HepG2 (cell line): ENCODE measurements around the gene RPL23. TPM values are rescaled to one million over a fixed set of nuclear protein-coding genes. Genes with fewer than 3 reads are reported as not detected.

Experiments used
- KIAA2018 ChIP-seq: sonication (generic); formaldehyde crosslinking; IDR thresholded peaks from 2 replicates; pipeline ENCODE4 v1.5.0; 2020; ENCODE audit warnings: mild to moderate bottlenecking, missing genetic modification reagents, borderline replicate concordance
- MED1 ChIP-seq: sonication (generic); formaldehyde crosslinking; IDR thresholded peaks from 2 replicates; pipeline ENCODE4 v1.4.0; 2020; ENCODE audit warnings: missing genetic modification reagents
- PCBP1 ChIP-seq: fragments of 200-400 bp; formaldehyde crosslinking; IDR thresholded peaks from 2 replicates; pipeline ENCODE4 v1.6.1; 2017; ENCODE audit warnings: mild to moderate bottlenecking, low read depth, low read length, borderline replicate concordance
- REXO4 ChIP-seq: sonication (generic); formaldehyde crosslinking; IDR thresholded peaks from 2 replicates; pipeline ENCODE4 v1.8.0; 2022; ENCODE audit warnings: missing genetic modification reagents, mild to moderate bottlenecking, borderline replicate concordance
- STAG1 ChIP-seq: sonication (generic); formaldehyde crosslinking; IDR thresholded peaks from 2 replicates; pipeline ENCODE4 v1.4.0; 2020; ENCODE audit warnings: missing genetic modification reagents
- ZNF362 ChIP-seq: sonication (generic); formaldehyde crosslinking; IDR thresholded peaks from 2 replicates; pipeline ENCODE4 v1.4.0; 2020; ENCODE audit warnings: missing genetic modification reagents, mild to moderate bottlenecking, borderline replicate concordance
- ZNF513 ChIP-seq: sonication (generic); formaldehyde crosslinking; conservative IDR thresholded peaks from 2 replicates; pipeline ENCODE4 v1.5.0; 2020; ENCODE audit warnings: missing genetic modification reagents
- ZSCAN5A ChIP-seq: sonication (generic); formaldehyde crosslinking; IDR thresholded peaks from 2 replicates; pipeline ENCODE4 v1.8.0; 2022; ENCODE audit warnings: mild to moderate bottlenecking, missing genetic modification reagents, borderline replicate concordance
- polyA plus RNA-seq, 8 experiments: library from polyadenylated mRNA; depleted of rRNA in 3 of 8; stranded (reverse) in 7 of 8; unstranded in 1 of 8; fragments of >200 nt; fragmentation: Illumina TruSeq in 4 of 8; extraction: Trizol in 4 of 8; gene quantifications; 2 replicates each; pipeline versions ENCODE4 v1.2.1 to v1.2.3, GENCODE V29; 2011 to 2016; ENCODE audit warnings: low read depth in 4 of 8, missing spikeins in 1 of 8, mixed read lengths in 1 of 8; ENCODE audit not compliant: insufficient read depth in 1 of 8
- total RNA-seq, 5 experiments: library from RNA; depleted of rRNA; stranded (reverse); fragments of >200 nt; fragmentation: Illumina TruSeq; extraction: Trizol; gene quantifications; 2 replicates each; pipeline ENCODE4 v1.2.3, GENCODE V29; 2016; ENCODE audit warnings: low read depth in 1 of 5
- TF ChIP-seq, protein P1 (sequence below): sonication (generic); formaldehyde crosslinking; IDR thresholded peaks from 2 replicates; pipeline ENCODE4 v1.4.0; 2020; ENCODE audit warnings: mild to moderate bottlenecking, missing genetic modification reagents
- TF ChIP-seq, protein P2 (sequence below): sonication (generic); formaldehyde crosslinking; IDR thresholded peaks from 2 replicates; pipeline ENCODE4 v1.5.0; 2020; ENCODE audit warnings: missing genetic modification reagents
- TF ChIP-seq, protein P3 (sequence below): IDR thresholded peaks from 2 replicates; pipeline ENCODE4 v1.6.1; 2016; ENCODE audit warnings: missing genetic modification reagents, missing compliant biosample characterization

RPL23 gene
- total and polyA plus RNA-seq, 2 of the 13 experiments (the other 11 are each of a cell fraction or from before 2014, with no cell fraction given) = 2,790 to 4,860 TPM

DNA sequence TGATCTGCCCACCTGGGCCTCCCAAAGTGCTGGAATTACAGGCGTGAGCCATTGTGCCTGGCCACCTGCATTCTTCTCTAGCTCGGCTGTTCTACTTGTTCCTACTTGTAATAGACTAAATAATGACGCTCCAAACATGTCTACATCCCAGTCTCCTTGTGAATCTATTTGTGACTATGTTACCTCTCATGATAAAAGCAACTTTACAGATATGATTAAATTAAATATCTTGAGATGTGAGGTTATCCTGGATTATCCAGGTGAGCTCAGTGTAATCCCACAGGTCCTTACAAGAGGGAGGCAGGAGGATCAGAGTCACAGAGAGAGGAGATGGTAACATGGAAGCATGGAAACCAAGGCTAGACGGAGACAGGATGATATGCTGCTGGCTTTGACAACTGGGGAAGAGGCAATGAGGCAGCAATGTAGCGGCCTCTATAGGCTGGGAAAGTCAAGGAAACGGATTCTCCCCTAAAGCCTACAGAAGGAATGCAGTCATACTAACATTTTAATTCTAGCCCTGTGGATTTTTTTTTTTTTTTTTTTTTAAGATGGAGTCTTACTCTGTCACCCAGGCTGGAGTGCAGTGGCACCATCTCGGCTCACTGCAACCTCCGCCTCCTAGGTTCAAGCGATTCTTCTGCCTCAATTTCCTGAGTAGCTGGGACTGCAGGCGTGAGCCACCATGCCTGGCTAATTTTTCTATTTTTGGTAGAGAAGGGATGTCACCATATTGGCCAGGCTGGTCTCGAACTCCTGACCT lies 11.3 kb upstream of the RPL23 start (continued):
- TF ChIP-seq PCBP1 (no peak), MED1 (no peak), ZSCAN5A (CRISPR knock-in tag) (no peak), REXO4 (no peak), ZNF513 (CRISPR knock-in tag) (no peak), STAG1 (CRISPR knock-in tag) (peak; percentile 73), KIAA2018 (no peak), ZNF362 (CRISPR knock-in tag) (peak; percentile 53; the same call in 1 of the 2 replicates)
- TF ChIP-seq, protein P1, sequence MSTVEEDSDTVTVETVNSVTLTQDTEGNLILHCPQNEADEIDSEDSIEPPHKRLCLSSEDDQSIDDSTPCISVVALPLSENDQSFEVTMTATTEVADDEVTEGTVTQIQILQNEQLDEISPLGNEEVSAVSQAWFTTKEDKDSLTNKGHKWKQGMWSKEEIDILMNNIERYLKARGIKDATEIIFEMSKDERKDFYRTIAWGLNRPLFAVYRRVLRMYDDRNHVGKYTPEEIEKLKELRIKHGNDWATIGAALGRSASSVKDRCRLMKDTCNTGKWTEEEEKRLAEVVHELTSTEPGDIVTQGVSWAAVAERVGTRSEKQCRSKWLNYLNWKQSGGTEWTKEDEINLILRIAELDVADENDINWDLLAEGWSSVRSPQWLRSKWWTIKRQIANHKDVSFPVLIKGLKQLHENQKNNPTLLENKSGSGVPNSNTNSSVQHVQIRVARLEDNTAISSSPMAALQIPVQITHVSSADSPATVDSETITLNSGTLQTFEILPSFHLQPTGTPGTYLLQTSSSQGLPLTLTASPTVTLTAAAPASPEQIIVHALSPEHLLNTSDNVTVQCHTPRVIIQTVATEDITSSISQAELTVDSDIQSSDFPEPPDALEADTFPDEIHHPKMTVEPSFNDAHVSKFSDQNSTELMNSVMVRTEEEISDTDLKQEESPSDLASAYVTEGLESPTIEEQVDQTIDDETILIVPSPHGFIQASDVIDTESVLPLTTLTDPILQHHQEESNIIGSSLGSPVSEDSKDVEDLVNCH (CRISPR knock-in tag) = no peak
- TF ChIP-seq, protein P2, sequence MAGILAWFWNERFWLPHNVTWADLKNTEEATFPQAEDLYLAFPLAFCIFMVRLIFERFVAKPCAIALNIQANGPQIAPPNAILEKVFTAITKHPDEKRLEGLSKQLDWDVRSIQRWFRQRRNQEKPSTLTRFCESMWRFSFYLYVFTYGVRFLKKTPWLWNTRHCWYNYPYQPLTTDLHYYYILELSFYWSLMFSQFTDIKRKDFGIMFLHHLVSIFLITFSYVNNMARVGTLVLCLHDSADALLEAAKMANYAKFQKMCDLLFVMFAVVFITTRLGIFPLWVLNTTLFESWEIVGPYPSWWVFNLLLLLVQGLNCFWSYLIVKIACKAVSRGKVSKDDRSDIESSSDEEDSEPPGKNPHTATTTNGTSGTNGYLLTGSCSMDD = no peak
- TF ChIP-seq, protein P3, sequence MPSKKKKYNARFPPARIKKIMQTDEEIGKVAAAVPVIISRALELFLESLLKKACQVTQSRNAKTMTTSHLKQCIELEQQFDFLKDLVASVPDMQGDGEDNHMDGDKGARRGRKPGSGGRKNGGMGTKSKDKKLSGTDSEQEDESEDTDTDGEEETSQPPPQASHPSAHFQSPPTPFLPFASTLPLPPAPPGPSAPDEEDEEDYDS (CRISPR knock-in tag) = no peak
